NB4 (cell line): Measurements from ENCODE around the gene SS18L1.

ENCODE experiments used
- MYC ChIP-seq: IDR thresholded peaks from 2 replicates; pipeline ENCODE4 v1.6.1; 2011; ENCODE audit warnings: low read depth, low read length
- POLR2A ChIP-seq: IDR thresholded peaks from 2 replicates; pipeline ENCODE4 v1.6.1; 2011; ENCODE audit warnings: mild to moderate bottlenecking; ENCODE audit not compliant: insufficient read length; ENCODE audit errors: extremely low read depth
- TF ChIP-seq, protein P1 (sequence below): IDR thresholded peaks from one replicate; pipeline ENCODE4 v1.5.1; 2012; ENCODE audit warnings: low read depth, low read length

- TF ChIP-seq, protein P1, sequence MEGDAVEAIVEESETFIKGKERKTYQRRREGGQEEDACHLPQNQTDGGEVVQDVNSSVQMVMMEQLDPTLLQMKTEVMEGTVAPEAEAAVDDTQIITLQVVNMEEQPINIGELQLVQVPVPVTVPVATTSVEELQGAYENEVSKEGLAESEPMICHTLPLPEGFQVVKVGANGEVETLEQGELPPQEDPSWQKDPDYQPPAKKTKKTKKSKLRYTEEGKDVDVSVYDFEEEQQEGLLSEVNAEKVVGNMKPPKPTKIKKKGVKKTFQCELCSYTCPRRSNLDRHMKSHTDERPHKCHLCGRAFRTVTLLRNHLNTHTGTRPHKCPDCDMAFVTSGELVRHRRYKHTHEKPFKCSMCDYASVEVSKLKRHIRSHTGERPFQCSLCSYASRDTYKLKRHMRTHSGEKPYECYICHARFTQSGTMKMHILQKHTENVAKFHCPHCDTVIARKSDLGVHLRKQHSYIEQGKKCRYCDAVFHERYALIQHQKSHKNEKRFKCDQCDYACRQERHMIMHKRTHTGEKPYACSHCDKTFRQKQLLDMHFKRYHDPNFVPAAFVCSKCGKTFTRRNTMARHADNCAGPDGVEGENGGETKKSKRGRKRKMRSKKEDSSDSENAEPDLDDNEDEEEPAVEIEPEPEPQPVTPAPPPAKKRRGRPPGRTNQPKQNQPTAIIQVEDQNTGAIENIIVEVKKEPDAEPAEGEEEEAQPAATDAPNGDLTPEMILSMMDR = no peak
- no peak for TF ChIP-seq POLR2A
- TF ChIP-seq MYC = no peak
These were observed 82.5 kb downstream of the SS18L1 start for GRCh38 chr20:62225820-62226635.
